ENCODE measurements around the gene P2RY11.

DNA sequence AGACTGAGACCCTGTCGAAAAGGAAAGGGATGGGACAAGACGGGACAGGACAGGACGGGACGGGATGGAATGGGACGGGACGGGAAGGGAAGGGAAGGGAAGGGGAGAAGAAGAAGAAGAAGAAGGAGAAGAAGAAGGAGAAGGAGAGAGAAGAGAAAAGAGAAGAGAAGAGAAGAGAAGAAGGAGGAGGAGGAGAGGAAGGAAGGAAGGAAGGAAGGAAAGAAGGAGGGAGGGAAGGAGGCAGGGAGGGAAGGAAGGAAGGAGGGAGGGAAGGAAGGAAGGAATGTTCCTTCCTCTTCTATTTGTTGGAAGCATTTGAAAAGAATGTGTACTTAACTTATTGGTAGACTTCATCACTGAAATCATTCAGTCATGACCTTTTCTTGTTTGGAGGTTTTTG is 35.0 kb upstream of the P2RY11 start:
- TF ChIP-seq, protein P1, sequence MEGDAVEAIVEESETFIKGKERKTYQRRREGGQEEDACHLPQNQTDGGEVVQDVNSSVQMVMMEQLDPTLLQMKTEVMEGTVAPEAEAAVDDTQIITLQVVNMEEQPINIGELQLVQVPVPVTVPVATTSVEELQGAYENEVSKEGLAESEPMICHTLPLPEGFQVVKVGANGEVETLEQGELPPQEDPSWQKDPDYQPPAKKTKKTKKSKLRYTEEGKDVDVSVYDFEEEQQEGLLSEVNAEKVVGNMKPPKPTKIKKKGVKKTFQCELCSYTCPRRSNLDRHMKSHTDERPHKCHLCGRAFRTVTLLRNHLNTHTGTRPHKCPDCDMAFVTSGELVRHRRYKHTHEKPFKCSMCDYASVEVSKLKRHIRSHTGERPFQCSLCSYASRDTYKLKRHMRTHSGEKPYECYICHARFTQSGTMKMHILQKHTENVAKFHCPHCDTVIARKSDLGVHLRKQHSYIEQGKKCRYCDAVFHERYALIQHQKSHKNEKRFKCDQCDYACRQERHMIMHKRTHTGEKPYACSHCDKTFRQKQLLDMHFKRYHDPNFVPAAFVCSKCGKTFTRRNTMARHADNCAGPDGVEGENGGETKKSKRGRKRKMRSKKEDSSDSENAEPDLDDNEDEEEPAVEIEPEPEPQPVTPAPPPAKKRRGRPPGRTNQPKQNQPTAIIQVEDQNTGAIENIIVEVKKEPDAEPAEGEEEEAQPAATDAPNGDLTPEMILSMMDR (conservative IDR thresholded peaks at IDR 0.05; ENCODE audit: low read length) = no peak
- no peak for TF ChIP-seq EZH2phosphoT487 (IDR thresholded peaks at IDR 0.05; ENCODE audit: borderline replicate concordance)

All from Loucy (cell line).